ENCODE measurements around the gene SOX1.

SOX1 gene

DNA sequence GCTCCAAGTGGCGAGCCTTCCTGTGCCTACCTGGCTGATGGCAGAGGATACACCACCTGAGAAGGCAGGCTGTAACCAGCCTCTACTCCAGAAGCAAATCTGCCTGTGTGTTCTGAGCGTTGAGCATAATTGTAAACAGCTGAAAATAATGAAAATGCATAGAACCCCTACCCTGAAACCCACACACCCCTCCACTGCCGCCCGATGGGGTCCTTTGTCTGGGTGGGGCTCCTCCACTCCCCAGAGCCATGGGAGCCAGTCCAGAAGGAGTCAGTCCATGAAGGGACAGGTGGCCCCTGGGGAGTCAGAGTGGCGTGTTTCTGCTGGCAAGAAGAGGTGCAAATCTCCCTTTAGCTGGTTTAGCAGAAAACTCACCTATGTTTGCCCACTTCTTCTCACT is 8.0 kb upstream of the SOX1 start:
- Histone ChIP-seq H3K4me3 (ENCODE audit: low read depth, low read length) (no peak overlapping the region), H3K36me3 (ENCODE audit: control insufficient read depth in 2 of 2, insufficient read depth in 1 of 2, low read length in 2 of 2) (no peaks in the 10 kb centered on the region), H3K27ac (ENCODE audit: extremely low read depth, low read depth, low read length) (no peak overlapping the region), H3K9me3 (ENCODE audit: control insufficient read depth, insufficient read depth, low read depth, low read length) (no peaks in the 10 kb centered on the region), H3K4me1 (ENCODE audit: control insufficient read depth, insufficient read depth, low read length) (no peaks in the 10 kb centered on the region)
- TF ChIP-seq, protein P1, sequence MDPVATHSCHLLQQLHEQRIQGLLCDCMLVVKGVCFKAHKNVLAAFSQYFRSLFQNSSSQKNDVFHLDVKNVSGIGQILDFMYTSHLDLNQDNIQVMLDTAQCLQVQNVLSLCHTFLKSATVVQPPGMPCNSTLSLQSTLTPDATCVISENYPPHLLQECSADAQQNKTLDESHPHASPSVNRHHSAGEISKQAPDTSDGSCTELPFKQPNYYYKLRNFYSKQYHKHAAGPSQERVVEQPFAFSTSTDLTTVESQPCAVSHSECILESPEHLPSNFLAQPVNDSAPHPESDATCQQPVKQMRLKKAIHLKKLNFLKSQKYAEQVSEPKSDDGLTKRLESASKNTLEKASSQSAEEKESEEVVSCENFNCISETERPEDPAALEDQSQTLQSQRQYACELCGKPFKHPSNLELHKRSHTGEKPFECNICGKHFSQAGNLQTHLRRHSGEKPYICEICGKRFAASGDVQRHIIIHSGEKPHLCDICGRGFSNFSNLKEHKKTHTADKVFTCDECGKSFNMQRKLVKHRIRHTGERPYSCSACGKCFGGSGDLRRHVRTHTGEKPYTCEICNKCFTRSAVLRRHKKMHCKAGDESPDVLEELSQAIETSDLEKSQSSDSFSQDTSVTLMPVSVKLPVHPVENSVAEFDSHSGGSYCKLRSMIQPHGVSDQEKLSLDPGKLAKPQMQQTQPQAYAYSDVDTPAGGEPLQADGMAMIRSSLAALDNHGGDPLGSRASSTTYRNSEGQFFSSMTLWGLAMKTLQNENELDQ (tag by site-specific recombination; IDR thresholded peaks at IDR 0.05; ENCODE audit: low read depth) = no peak
- TF ChIP-seq ZNF2 (tag by site-specific recombination; IDR thresholded peaks at IDR 0.05) (no peak), ZNF629 (tag by site-specific recombination; IDR thresholded peaks at IDR 0.05) (no peak), ZNF560 (tag by site-specific recombination; IDR thresholded peaks at IDR 0.05; ENCODE audit: borderline replicate concordance) (no peak), ZNF10 (tag by site-specific recombination; IDR thresholded peaks at IDR 0.05) (no peak), ZNF549 (tag by site-specific recombination; IDR thresholded peaks at IDR 0.05) (no peak), HOXD13 (CRISPR knock-in tag; IDR thresholded peaks at IDR 0.05; ENCODE audit: borderline replicate concordance) (no peak), ZNF324 (tag by site-specific recombination; IDR thresholded peaks at IDR 0.05) (no peak), ZNF707 (tag by site-specific recombination; IDR thresholded peaks at IDR 0.05) (no peak), ZNF391 (tag by site-specific recombination; IDR thresholded peaks at IDR 0.05; ENCODE audit: borderline replicate concordance, low read depth) (no peak), ZNF658 (tag by site-specific recombination; IDR thresholded peaks at IDR 0.05) (no peak), GLIS2 (tag by site-specific recombination; IDR thresholded peaks at IDR 0.05) (no peak), ZFP69B (tag by site-specific recombination; IDR thresholded peaks at IDR 0.05) (no peak), GLI4 (tag by site-specific recombination; IDR thresholded peaks at IDR 0.05) (no peak), YY1 (tag by site-specific recombination; IDR thresholded peaks at IDR 0.05) (no peak)
- TF ChIP-seq, protein P2, sequence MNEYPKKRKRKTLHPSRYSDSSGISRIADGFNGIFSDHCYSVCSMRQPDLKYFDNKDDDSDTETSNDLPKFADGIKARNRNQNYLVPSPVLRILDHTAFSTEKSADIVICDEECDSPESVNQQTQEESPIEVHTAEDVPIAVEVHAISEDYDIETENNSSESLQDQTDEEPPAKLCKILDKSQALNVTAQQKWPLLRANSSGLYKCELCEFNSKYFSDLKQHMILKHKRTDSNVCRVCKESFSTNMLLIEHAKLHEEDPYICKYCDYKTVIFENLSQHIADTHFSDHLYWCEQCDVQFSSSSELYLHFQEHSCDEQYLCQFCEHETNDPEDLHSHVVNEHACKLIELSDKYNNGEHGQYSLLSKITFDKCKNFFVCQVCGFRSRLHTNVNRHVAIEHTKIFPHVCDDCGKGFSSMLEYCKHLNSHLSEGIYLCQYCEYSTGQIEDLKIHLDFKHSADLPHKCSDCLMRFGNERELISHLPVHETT (tag by site-specific recombination; IDR thresholded peaks at IDR 0.05) = no peak
- ChIA-PET POLR2A (no interaction called here), CTCF (no interaction called here)

DNA sequence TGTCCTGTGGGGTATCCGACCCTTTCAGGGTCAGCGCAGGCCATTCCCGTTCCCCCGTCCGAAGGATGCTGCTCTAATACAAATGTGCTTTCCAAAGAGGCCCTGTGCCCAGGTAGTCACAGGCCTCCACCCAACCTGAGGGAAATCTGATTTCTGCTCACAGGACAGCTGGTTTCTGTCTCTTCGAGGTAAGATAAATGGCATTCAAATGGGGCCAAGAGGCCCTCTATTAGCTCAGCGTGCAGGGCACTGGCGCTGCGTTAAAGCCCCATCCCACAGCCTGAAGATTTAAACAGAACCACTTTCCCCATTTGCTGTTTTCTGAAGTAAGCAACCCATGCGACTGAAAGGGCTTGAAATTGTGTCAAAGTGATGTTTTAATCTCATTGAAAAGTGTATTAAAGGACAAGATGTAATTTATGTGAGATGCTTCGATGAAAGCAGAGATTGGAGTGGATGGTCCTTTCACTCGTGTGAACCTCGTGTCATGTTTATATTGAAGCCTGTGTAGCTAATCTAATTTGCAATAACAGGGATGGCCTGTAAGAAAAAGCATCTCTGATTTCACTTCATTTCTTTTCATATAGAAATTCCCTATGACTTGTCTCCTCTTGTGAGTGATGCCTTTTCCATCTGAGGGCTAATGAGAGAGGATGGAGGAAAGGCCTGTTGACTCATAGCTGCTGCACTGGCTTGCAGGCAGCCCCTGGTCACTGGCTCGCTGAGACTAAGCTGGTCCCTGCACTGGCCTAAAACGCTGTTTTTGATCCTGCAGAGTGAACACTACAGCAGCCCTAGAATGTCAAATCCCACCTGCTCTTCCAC is 7.3 kb upstream of the SOX1 start:
- H3K36me3 ChIP-seq (ENCODE audit: control insufficient read depth in 2 of 2, insufficient read depth in 1 of 2, low read length in 2 of 2) = no peaks in the 10 kb centered on the region
- no peak overlapping the region for H3K27ac ChIP-seq (ENCODE audit: extremely low read depth, low read depth, low read length)
- ChIA-PET CTCF (interaction anchor here (0.6 kb wide), 1 partner anchor 412 kb away, joined by 3 read pairs; no protein-coding TSS in a partner anchor), POLR2A (no interaction called here)
- no peaks in the 10 kb centered on the region for H3K9me3 ChIP-seq (ENCODE audit: control insufficient read depth, insufficient read depth, low read depth, low read length)
- no peaks in the 10 kb centered on the region for H3K4me1 ChIP-seq (ENCODE audit: control insufficient read depth, insufficient read depth, low read length)
- TF ChIP-seq ZNF157 (tag by site-specific recombination; IDR thresholded peaks at IDR 0.05) = no peak
- 0 out of 2 replicates have a peak, but pooled peaks have one; percentile 26 for TF ChIP-seq PRDM1 (tag by site-specific recombination; IDR thresholded peaks at IDR 0.05)
- H3K4me3 ChIP-seq (ENCODE audit: low read depth, low read length) = no peak overlapping the region

DNA sequence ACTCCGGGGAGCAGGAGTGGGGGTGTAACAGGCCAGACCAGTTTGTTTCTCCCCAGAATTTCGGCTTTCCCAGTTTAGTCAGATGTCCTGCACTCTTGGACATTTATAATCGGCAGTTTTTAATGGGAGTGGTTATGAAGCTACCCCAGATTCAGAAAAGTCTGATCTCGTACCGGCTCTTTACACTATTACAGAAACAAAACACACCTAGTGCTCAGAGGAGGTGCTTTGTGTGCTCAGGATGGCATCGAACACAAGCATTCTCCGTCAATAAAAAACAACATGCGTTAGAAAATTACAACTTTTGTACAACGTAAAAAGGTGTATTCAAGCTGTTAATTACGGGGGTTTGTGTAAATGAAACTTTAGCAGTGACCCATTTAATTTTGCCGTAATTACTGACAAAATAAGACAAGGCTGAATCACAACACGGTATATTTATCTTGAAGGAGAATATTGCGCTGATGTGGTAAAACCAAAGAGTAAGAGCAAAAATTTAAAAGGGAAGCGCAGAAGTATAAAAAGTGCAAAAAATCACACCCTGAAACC is 6.6 kb upstream of the SOX1 start:
- H3K36me3 ChIP-seq (ENCODE audit: control insufficient read depth in 2 of 2, insufficient read depth in 1 of 2, low read length in 2 of 2) = no peaks in the 10 kb centered on the region
- TF ChIP-seq MEIS1 (CRISPR knock-in tag; IDR thresholded peaks at IDR 0.05; ENCODE audit: borderline replicate concordance) = no peak
- no peak for TF ChIP-seq ZNF473 (tag by site-specific recombination; IDR thresholded peaks at IDR 0.05)
- TF ChIP-seq SP7 (tag by site-specific recombination; IDR thresholded peaks at IDR 0.05) = no peak
- TF ChIP-seq, protein P3, sequence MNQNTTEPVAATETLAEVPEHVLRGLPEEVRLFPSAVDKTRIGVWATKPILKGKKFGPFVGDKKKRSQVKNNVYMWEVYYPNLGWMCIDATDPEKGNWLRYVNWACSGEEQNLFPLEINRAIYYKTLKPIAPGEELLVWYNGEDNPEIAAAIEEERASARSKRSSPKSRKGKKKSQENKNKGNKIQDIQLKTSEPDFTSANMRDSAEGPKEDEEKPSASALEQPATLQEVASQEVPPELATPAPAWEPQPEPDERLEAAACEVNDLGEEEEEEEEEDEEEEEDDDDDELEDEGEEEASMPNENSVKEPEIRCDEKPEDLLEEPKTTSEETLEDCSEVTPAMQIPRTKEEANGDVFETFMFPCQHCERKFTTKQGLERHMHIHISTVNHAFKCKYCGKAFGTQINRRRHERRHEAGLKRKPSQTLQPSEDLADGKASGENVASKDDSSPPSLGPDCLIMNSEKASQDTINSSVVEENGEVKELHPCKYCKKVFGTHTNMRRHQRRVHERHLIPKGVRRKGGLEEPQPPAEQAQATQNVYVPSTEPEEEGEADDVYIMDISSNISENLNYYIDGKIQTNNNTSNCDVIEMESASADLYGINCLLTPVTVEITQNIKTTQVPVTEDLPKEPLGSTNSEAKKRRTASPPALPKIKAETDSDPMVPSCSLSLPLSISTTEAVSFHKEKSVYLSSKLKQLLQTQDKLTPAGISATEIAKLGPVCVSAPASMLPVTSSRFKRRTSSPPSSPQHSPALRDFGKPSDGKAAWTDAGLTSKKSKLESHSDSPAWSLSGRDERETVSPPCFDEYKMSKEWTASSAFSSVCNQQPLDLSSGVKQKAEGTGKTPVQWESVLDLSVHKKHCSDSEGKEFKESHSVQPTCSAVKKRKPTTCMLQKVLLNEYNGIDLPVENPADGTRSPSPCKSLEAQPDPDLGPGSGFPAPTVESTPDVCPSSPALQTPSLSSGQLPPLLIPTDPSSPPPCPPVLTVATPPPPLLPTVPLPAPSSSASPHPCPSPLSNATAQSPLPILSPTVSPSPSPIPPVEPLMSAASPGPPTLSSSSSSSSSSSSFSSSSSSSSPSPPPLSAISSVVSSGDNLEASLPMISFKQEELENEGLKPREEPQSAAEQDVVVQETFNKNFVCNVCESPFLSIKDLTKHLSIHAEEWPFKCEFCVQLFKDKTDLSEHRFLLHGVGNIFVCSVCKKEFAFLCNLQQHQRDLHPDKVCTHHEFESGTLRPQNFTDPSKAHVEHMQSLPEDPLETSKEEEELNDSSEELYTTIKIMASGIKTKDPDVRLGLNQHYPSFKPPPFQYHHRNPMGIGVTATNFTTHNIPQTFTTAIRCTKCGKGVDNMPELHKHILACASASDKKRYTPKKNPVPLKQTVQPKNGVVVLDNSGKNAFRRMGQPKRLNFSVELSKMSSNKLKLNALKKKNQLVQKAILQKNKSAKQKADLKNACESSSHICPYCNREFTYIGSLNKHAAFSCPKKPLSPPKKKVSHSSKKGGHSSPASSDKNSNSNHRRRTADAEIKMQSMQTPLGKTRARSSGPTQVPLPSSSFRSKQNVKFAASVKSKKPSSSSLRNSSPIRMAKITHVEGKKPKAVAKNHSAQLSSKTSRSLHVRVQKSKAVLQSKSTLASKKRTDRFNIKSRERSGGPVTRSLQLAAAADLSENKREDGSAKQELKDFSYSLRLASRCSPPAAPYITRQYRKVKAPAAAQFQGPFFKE (tag by site-specific recombination; IDR thresholded peaks at IDR 0.05; ENCODE audit: borderline replicate concordance) = no peak
- H3K4me3 ChIP-seq (ENCODE audit: low read depth, low read length) = no peak overlapping the region
- ChIA-PET POLR2A (no interaction called here), CTCF (interaction anchor here (0.6 kb wide), 1 partner anchor 411 kb away, joined by 3 read pairs; no protein-coding TSS in a partner anchor)
- H3K27ac ChIP-seq (ENCODE audit: extremely low read depth, low read depth, low read length) = no peak overlapping the region
- no peaks in the 10 kb centered on the region for H3K4me1 ChIP-seq (ENCODE audit: control insufficient read depth, insufficient read depth, low read length)
- no peaks in the 10 kb centered on the region for H3K9me3 ChIP-seq (ENCODE audit: control insufficient read depth, insufficient read depth, low read depth, low read length)
